Glutamatergic neuron (in vitro differentiated cells): ENCODE data around the gene ADARB2. TPM values are rescaled to one million over a fixed set of nuclear protein-coding genes. Genes with fewer than 3 reads are reported as not detected.
"Not testable (repeated sequence)": the region's sequence is repeated elsewhere in the genome, so short reads cannot be mapped to it uniquely, and the experiment has no call there.

Source experiments
- DNase-seq: peaks from one replicate; pipeline ENCODE4 v3.0.0; 2022
- H3K27ac Mint-ChIP-seq: one replicate; pipeline ENCODE4 v1.8.0; 2020; ENCODE audit warnings: mild to moderate bottlenecking, mixed read lengths, inconsistent platforms; ENCODE audit not compliant: unreplicated experiment
- H3K27me3 Mint-ChIP-seq: one replicate; pipeline ENCODE4 v1.8.0; 2020; ENCODE audit warnings: mild to moderate bottlenecking, moderate library complexity, mixed read lengths, inconsistent platforms; ENCODE audit not compliant: unreplicated experiment
- H3K36me3 Mint-ChIP-seq: one replicate; pipeline ENCODE4 v1.8.0; 2020; ENCODE audit warnings: mild to moderate bottlenecking, mixed read lengths, inconsistent platforms; ENCODE audit not compliant: unreplicated experiment
- H3K4me1 Mint-ChIP-seq: one replicate; pipeline ENCODE4 v1.8.0; 2020; ENCODE audit warnings: mild to moderate bottlenecking, low read depth, mixed read lengths, inconsistent platforms; ENCODE audit not compliant: unreplicated experiment
- H3K4me3 Mint-ChIP-seq: one replicate; pipeline ENCODE4 v1.8.0; 2020; ENCODE audit warnings: mild to moderate bottlenecking, mixed read lengths, inconsistent platforms; ENCODE audit not compliant: unreplicated experiment
- H3K9me3 Mint-ChIP-seq: one replicate; pipeline ENCODE4 v1.8.0; 2020; ENCODE audit warnings: mild to moderate bottlenecking, moderate library complexity, mixed read lengths, inconsistent platforms; ENCODE audit not compliant: unreplicated experiment
- CTCF ChIP-seq: fragments of 200-600 bp; sonication (generic); IDR thresholded peaks from one replicate; pipeline ENCODE4 v1.5.0; 2021; ENCODE audit not compliant: partially characterized antibody, unreplicated experiment
- total RNA-seq: library from RNA; stranded (reverse); fragmentation: NEBNext Ultra II Directional; extraction: Animal tissue kit (Norgen Biotek cat#: 25700); gene quantifications from one replicate; pipeline ENCODE4 v1.2.1, GENCODE V29; 2021; ENCODE audit not compliant: unreplicated experiment

The ADARB2 gene
- total RNA-seq, 1 donor from 2014 or later = 20.6 TPM

- Mint-ChIP-seq H3K27ac (no peak overlapping the region), H3K4me1 (peaks cover 1% of the 10 kb centered on the region), H3K36me3 (peaks cover 8% of the 10 kb centered on the region), H3K9me3 (no peaks in the 10 kb centered on the region), H3K27me3 (peaks cover 2% of the 10 kb centered on the region), H3K4me3 (no peak overlapping the region)
- no peak for TF ChIP-seq CTCF
- DNase-seq = no peak
Observed at GRCh38 chr10:1166828-1167275, 570.5 kb downstream of the ADARB2 start.

- Mint-ChIP-seq H3K27me3 (peaks cover 2% of the 10 kb centered on the region), H3K4me3 (no peak overlapping the region), H3K36me3 (peaks cover 8% of the 10 kb centered on the region), H3K27ac (no peak overlapping the region), H3K9me3 (no peaks in the 10 kb centered on the region), H3K4me1 (peaks cover 1% of the 10 kb centered on the region)
- DNase-seq = no peak
- no peak for TF ChIP-seq CTCF
Observed at GRCh38 chr10:1166101-1166827, 571.1 kb downstream of the ADARB2 start.

- H3K27me3 Mint-ChIP-seq = peaks cover 2% of the 10 kb centered on the region
- peaks cover 8% of the 10 kb centered on the region for H3K36me3 Mint-ChIP-seq
- H3K4me1 Mint-ChIP-seq = no peaks in the 10 kb centered on the region
- no peak for TF ChIP-seq CTCF
- peaks cover 1% of the 10 kb centered on the region for H3K9me3 Mint-ChIP-seq
- no peak for DNase-seq
- H3K4me3 Mint-ChIP-seq = no peak overlapping the region
- H3K27ac Mint-ChIP-seq = no peak overlapping the region
Observed at GRCh38 chr10:1163831-1164230, 573.5 kb downstream of the ADARB2 start.

- Mint-ChIP-seq H3K27me3 (peaks cover 2% of the 10 kb centered on the region), H3K4me3 (no peak overlapping the region), H3K36me3 (peaks cover 8% of the 10 kb centered on the region), H3K4me1 (no peaks in the 10 kb centered on the region), H3K9me3 (peaks cover 3% of the 10 kb centered on the region), H3K27ac (no peak overlapping the region)
- no peak for TF ChIP-seq CTCF
- DNase-seq = no peak
Observed at GRCh38 chr10:1163204-1163660, 574.1 kb downstream of the ADARB2 start.

GRCh38 chr10:1162481-1163203 lies 574.7 kb downstream of the ADARB2 start:
- Mint-ChIP-seq H3K27ac (no peak overlapping the region), H3K4me1 (no peaks in the 10 kb centered on the region), H3K9me3 (peaks cover 3% of the 10 kb centered on the region), H3K36me3 (peaks cover 8% of the 10 kb centered on the region), H3K27me3 (peaks cover 2% of the 10 kb centered on the region), H3K4me3 (no peak overlapping the region)
- TF ChIP-seq CTCF = no peak
- no peak for DNase-seq

- not testable (repeated sequence) for H3K4me3 Mint-ChIP-seq, H3K9me3 Mint-ChIP-seq, H3K4me1 Mint-ChIP-seq, H3K27ac Mint-ChIP-seq, H3K36me3 Mint-ChIP-seq, H3K27me3 Mint-ChIP-seq, DNase-seq
Observed at GRCh38 chr10:1161315-1161673, 576.0 kb downstream of the ADARB2 start.
